ENCODE measurements around the gene HIPK2.

GRCh38 chr7:139602143-139602722, 175.6 kb downstream of the HIPK2 start:
- TF ChIP-seq ZNF565 (CRISPR knock-in tag; conservative IDR thresholded peaks at IDR 0.05; ENCODE audit: low read depth), result no peak
- TF ChIP-seq ZFP30 (CRISPR knock-in tag; IDR thresholded peaks at IDR 0.05), result no peak
- TF ChIP-seq PPARA (CRISPR knock-in tag; IDR thresholded peaks at IDR 0.05; ENCODE audit: borderline replicate concordance), result no peak
- no peak for TF ChIP-seq RARB (CRISPR knock-in tag; IDR thresholded peaks at IDR 0.05)
- no peak for TF ChIP-seq POU6F1 (CRISPR knock-in tag; IDR thresholded peaks at IDR 0.05; ENCODE audit: borderline replicate concordance, low read depth)
- no peak for TF ChIP-seq TSHZ2 (CRISPR knock-in tag; IDR thresholded peaks at IDR 0.05)
- TF ChIP-seq ZC3H10 (CRISPR knock-in tag; IDR thresholded peaks at IDR 0.05), result no peak
- no peak for TF ChIP-seq ZFP3 (CRISPR knock-in tag; IDR thresholded peaks at IDR 0.05)
- TF ChIP-seq ARNTL (CRISPR knock-in tag; IDR thresholded peaks at IDR 0.05; ENCODE audit: borderline replicate concordance, low read depth), result no peak
- no peak for TF ChIP-seq GLIS3 (CRISPR knock-in tag; IDR thresholded peaks at IDR 0.05)
- no peak for TF ChIP-seq TOX (CRISPR knock-in tag; IDR thresholded peaks at IDR 0.05; ENCODE audit: borderline replicate concordance)
- TF ChIP-seq ZNF8 (CRISPR knock-in tag; IDR thresholded peaks at IDR 0.05), result no peak
- TF ChIP-seq BACH2 (CRISPR knock-in tag; IDR thresholded peaks at IDR 0.05; ENCODE audit: borderline replicate concordance), result no peak
- no peak for TF ChIP-seq PATZ1 (CRISPR knock-in tag; IDR thresholded peaks at IDR 0.05; ENCODE audit: borderline replicate concordance)
